ENCODE results near the gene NUTM2B.
"Not testable (repeated sequence)": the region's sequence is repeated elsewhere in the genome, so short reads cannot be mapped to it uniquely, and the experiment has no call there.

DNA sequence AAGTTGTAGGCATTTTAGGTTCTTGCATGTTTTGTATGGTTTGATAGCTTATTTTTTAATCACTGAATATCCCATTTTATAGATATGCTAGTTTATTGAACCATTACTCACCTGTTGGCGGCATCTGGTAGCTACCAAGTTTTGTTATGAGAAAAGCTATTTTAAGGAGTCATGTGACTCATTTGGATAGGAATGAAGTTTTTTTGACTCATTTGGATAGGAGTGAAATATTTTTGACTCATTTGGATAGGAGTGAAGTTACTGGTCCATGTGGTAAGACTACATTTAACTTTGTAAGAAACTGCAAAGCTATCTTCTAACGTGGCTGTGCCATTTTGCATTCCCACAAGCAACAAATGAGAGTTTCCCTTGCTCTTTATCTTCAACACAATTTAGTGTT is 28.1 kb upstream of the NUTM2B start:
- TF ChIP-seq CTCF, POLR2A, POLR2AphosphoS5 (IDR thresholded peaks at IDR 0.05): not testable (repeated sequence)
